K562 (cell line): ENCODE results near the gene CCNDBP1. TPM values are rescaled to one million over a fixed set of nuclear protein-coding genes. Genes with fewer than 3 reads are reported as not detected.

ENCODE experiments used
- CCNT2 ChIP-seq: IDR thresholded peaks from 2 replicates; pipeline ENCODE4 v1.6.1; 2011; ENCODE audit warnings: borderline replicate concordance, low read depth, mild to moderate bottlenecking, moderate library complexity, mixed read lengths, low read length; ENCODE audit not compliant: insufficient read length; ENCODE audit errors: extremely low read depth
- ERF ChIP-seq: fragments of 450-650 bp; formaldehyde crosslinking; IDR thresholded peaks from 2 replicates; pipeline ENCODE4 v1.4.0; 2020; ENCODE audit warnings: mild to moderate bottlenecking, mixed read lengths
- GTF2E2 ChIP-seq: fragments of 200-800 bp; sonication (Bioruptor generic); IDR thresholded peaks from 2 replicates; pipeline ENCODE4 v1.6.1; 2016; ENCODE audit warnings: missing genetic modification characterization, missing compliant biosample characterization
- HDAC1 ChIP-seq, 2 experiments: fragments of 450-650 bp; IDR thresholded peaks; 2 replicates each; pipeline ENCODE4 v1.6.1; 2016 to 2017; ENCODE audit warnings: inconsistent platforms in 1 of 2, mild to moderate bottlenecking in 1 of 2, moderate library complexity in 1 of 2
- LCOR ChIP-seq: sonication (generic); formaldehyde crosslinking; IDR thresholded peaks from 2 replicates; pipeline ENCODE4 v1.8.0; 2022; ENCODE audit warnings: mild to moderate bottlenecking, missing genetic modification reagents
- MAZ ChIP-seq, 2 experiments: fragments of 450-650 bp in 1 of 2; sonication (generic) in 1 of 2; formaldehyde crosslinking; IDR thresholded peaks in 1 of 2; conservative IDR thresholded peaks in 1 of 2; 2 replicates each; pipeline versions ENCODE4 v1.4.0 to v1.5.0; 2020; ENCODE audit warnings: mild to moderate bottlenecking in 1 of 2, missing genetic modification reagents in 1 of 2
- MEF2A ChIP-seq: IDR thresholded peaks from 2 replicates; pipeline ENCODE4 v1.6.1; 2011; ENCODE audit warnings: low read depth, mild to moderate bottlenecking, low read length, moderate library complexity; ENCODE audit not compliant: control insufficient read depth
- NBN ChIP-seq: fragments of 450-650 bp; IDR thresholded peaks from 2 replicates; pipeline ENCODE4 v1.6.1; 2016; ENCODE audit warnings: low read depth, mild to moderate bottlenecking
- NFIC ChIP-seq: fragments of 450-650 bp; IDR thresholded peaks from 2 replicates; pipeline ENCODE4 v1.6.1; 2017; ENCODE audit warnings: mild to moderate bottlenecking, inconsistent platforms
- NR2C1 ChIP-seq, 2 experiments: fragments of 450-650 bp; IDR thresholded peaks; 2 replicates each; pipeline ENCODE4 v1.6.1; 2017; ENCODE audit warnings: mild to moderate bottlenecking in 2 of 2, antibody characterized with exemption in 1 of 2, inconsistent platforms in 1 of 2, missing compliant biosample characterization in 1 of 2, missing genetic modification characterization in 1 of 2
- POLR3G ChIP-seq: IDR thresholded peaks from 2 replicates; pipeline ENCODE4 v1.6.1; 2011; ENCODE audit not compliant: insufficient read length, insufficient replicate concordance; ENCODE audit errors: extremely low read depth
- POU5F1 ChIP-seq: fragments of 150-350 bp; IDR thresholded peaks from 2 replicates; pipeline ENCODE4 v1.6.1; 2014; ENCODE audit warnings: borderline replicate concordance, low read length, low read depth, mild to moderate bottlenecking; ENCODE audit not compliant: partially characterized antibody
- RBM17 ChIP-seq: fragments of 200-400 bp; formaldehyde crosslinking; IDR thresholded peaks from 2 replicates; pipeline ENCODE4 v1.6.1; 2017; ENCODE audit warnings: low read depth, mild to moderate bottlenecking, low read length, borderline replicate concordance
- RNF2 ChIP-seq: sonication (generic); IDR thresholded peaks from 2 replicates; pipeline ENCODE4 v1.6.1; 2016
- SP1 ChIP-seq: sonication (generic); formaldehyde crosslinking; IDR thresholded peaks from 2 replicates; pipeline ENCODE4 v1.8.1; 2022; ENCODE audit warnings: mild to moderate bottlenecking, missing genetic modification reagents
- TBP ChIP-seq: optimal IDR thresholded peaks from 2 replicates; pipeline ENCODE3; 2011; ENCODE audit warnings: low read depth, low read length, improper control_type of control experiment
- TFAM ChIP-seq: fragments of 250-450 bp; sonication (Bioruptor Pico); conservative IDR thresholded peaks from 2 replicates; pipeline ENCODE4 v1.5.0; 2021; ENCODE audit warnings: mild to moderate bottlenecking, moderate library complexity
- polyA plus RNA-seq, 8 experiments: library from polyadenylated mRNA; depleted of rRNA in 4 of 8; stranded (reverse) in 5 of 8; unstranded in 3 of 8; fragments of >200 nt; fragmentation: Nextera tagmentation in 2 of 8; fragmentation: Illumina TruSeq in 1 of 8; extraction: Ambion mirVana in 2 of 8; extraction: Trizol in 1 of 8; gene quantifications; 2 replicates each; pipeline versions ENCODE4 v1.2.1 to v1.2.3, GENCODE V29; 2011 to 2014; ENCODE audit warnings: inconsistent platforms in 1 of 8, missing spikeins in 1 of 8
- total RNA-seq, 7 experiments: library from RNA; depleted of rRNA in 6 of 7; stranded (reverse); fragments of >200 nt in 6 of 7; fragmentation: Illumina TruSeq in 2 of 7; extraction: Trizol in 2 of 7; gene quantifications; 2 replicates each; pipeline versions ENCODE4 v1.2.1 to v1.2.3, GENCODE V29; 2011 to 2021; ENCODE audit warnings: low replicate concordance in 1 of 7
- TF ChIP-seq, protein P1 (sequence below): sonication (generic); formaldehyde crosslinking; IDR thresholded peaks from 2 replicates; pipeline ENCODE4 v1.8.0; 2022; ENCODE audit warnings: mild to moderate bottlenecking, missing genetic modification reagents
- TF ChIP-seq, protein P2 (sequence below), 3 experiments: IDR thresholded peaks in 2 of 3; conservative IDR thresholded peaks in 1 of 3; 2 replicates each; pipeline ENCODE4 v1.5.1; 2011 to 2012; ENCODE audit warnings: low read length in 3 of 3, mild to moderate bottlenecking in 3 of 3, control low read depth in 2 of 3, improper control_type of control experiment in 1 of 3, inconsistent platforms in 1 of 3, low read depth in 1 of 3, mixed read lengths in 1 of 3, moderate library complexity in 1 of 3; ENCODE audit not compliant: insufficient read depth in 2 of 3
- TF ChIP-seq, protein P3 (sequence below): fragments of 250-450 bp; sonication (Bioruptor Pico); IDR thresholded peaks from 2 replicates; pipeline ENCODE4 v1.4.0; 2020; ENCODE audit warnings: mild to moderate bottlenecking

The CCNDBP1 gene
- total and polyA plus RNA-seq, 9 of the 15 experiments (the other 6 are each of a cell fraction or from before 2014, with no cell fraction given) = 37.0 to 111 (median 55.5) TPM

DNA sequence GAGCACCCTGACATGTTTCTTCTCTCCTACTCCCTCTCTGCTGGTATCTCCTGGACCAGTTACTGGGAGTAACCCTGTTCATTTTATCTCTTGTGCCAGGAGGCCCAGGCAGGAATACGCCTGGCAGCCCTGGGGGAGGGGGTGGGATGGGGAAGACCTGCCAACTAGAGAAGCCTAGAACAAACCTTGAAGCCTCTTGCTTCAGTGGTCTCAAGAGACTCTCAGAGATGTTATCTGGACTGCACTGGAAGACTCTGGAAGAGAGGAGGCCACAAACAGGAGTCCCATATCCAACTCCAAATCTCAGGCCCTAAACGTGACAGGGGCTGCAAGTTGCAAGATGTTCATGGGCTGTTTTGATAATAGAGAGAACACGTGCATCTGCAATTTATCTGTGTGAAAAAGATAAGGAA lies 35.8 kb downstream of the CCNDBP1 start, which contains the start of gene EPB42 (continued):
- TF ChIP-seq ERF (CRISPR knock-in tag) = no peak
- no peak for TF ChIP-seq CCNT2
- peak in 1 of 2 experiments; percentile 26; a peak in 1 of 4 replicates for TF ChIP-seq HDAC1 (IDR thresholded peaks at IDR 0.05)
- no peak for TF ChIP-seq POLR3G
- no peak for TF ChIP-seq NR2C1 (IDR thresholded peaks at IDR 0.05)
- no peak for TF ChIP-seq NR2C1 (tag; IDR thresholded peaks at IDR 0.05)
- TF ChIP-seq RNF2 = peak; percentile 23; the same call in 1 of the 2 replicates
- TF ChIP-seq, protein P1, sequence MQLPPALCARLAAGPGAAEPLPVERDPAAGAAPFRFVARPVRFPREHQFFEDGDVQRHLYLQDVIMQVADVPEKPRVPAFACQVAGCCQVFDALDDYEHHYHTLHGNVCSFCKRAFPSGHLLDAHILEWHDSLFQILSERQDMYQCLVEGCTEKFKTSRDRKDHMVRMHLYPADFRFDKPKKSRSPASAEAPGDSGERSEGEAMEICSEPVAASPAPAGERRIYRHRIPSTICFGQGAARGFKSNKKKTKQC (CRISPR knock-in tag) = no peak
- TF ChIP-seq LCOR (CRISPR knock-in tag) = peak; percentile 32; the same call in 1 of the 2 replicates
- TF ChIP-seq, protein P2, sequence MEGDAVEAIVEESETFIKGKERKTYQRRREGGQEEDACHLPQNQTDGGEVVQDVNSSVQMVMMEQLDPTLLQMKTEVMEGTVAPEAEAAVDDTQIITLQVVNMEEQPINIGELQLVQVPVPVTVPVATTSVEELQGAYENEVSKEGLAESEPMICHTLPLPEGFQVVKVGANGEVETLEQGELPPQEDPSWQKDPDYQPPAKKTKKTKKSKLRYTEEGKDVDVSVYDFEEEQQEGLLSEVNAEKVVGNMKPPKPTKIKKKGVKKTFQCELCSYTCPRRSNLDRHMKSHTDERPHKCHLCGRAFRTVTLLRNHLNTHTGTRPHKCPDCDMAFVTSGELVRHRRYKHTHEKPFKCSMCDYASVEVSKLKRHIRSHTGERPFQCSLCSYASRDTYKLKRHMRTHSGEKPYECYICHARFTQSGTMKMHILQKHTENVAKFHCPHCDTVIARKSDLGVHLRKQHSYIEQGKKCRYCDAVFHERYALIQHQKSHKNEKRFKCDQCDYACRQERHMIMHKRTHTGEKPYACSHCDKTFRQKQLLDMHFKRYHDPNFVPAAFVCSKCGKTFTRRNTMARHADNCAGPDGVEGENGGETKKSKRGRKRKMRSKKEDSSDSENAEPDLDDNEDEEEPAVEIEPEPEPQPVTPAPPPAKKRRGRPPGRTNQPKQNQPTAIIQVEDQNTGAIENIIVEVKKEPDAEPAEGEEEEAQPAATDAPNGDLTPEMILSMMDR (IDR thresholded peaks at IDR 0.05 in 2 of 3, conservative IDR thresholded peaks at IDR 0.05 in 1 of 3; ENCODE audit: insufficient read depth in 2 of 3, low read depth in 1 of 3, low read length in 3 of 3) = no peak
- TF ChIP-seq TFAM = no peak
- no peak for TF ChIP-seq GTF2E2 (tag)
- no peak for TF ChIP-seq SP1
- no peak for TF ChIP-seq RBM17
- TF ChIP-seq, protein P3, sequence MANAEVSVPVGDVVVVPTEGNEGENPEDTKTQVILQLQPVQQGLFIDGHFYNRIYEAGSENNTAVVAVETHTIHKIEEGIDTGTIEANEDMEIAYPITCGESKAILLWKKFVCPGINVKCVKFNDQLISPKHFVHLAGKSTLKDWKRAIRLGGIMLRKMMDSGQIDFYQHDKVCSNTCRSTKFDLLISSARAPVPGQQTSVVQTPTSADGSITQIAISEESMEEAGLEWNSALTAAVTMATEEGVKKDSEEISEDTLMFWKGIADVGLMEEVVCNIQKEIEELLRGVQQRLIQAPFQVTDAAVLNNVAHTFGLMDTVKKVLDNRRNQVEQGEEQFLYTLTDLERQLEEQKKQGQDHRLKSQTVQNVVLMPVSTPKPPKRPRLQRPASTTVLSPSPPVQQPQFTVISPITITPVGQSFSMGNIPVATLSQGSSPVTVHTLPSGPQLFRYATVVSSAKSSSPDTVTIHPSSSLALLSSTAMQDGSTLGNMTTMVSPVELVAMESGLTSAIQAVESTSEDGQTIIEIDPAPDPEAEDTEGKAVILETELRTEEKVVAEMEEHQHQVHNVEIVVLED = no peak
- no peak for TF ChIP-seq POU5F1
- no peak for TF ChIP-seq MEF2A
- no peak for TF ChIP-seq TBP
- peak; percentile 52; the same call in 1 of the 2 replicates for TF ChIP-seq NBN
- peak in 1 of 2 experiments; percentile 35; a peak in 2 of 4 replicates for TF ChIP-seq MAZ (CRISPR knock-in tag; conservative IDR thresholded peaks at IDR 0.05 in 1 of 2, IDR thresholded peaks at IDR 0.05 in 1 of 2)
- TF ChIP-seq NFIC = peak; percentile 79
